GM12892 (cell line): Measurements from ENCODE around the gene ARID1B.
"Not testable (repeated sequence)": the region's sequence is repeated elsewhere in the genome, so short reads cannot be mapped to it uniquely, and the experiment has no call there.

ENCODE experiments used
- POLR2A ChIP-seq: IDR thresholded peaks from 2 replicates; pipeline ENCODE4 v1.6.1; 2011; ENCODE audit warnings: low read depth, low read length, control low read depth
- POLR2AphosphoS5 ChIP-seq: IDR thresholded peaks from 2 replicates; pipeline ENCODE4 v1.6.1; 2011; ENCODE audit warnings: low read depth, low read length, control low read depth
- TAF1 ChIP-seq: IDR thresholded peaks from 2 replicates; pipeline ENCODE4 v1.6.1; 2011; ENCODE audit warnings: low read depth, mild to moderate bottlenecking, control low read depth, low read length, borderline replicate concordance

- not testable (repeated sequence) for TF ChIP-seq POLR2A, TAF1, POLR2AphosphoS5
Observed at GRCh38 chr6:156982864-156983263, 205.7 kb downstream of the ARID1B start.
